ENCODE data around the gene ANXA1.

- TF ChIP-seq POLR2AphosphoS5 (IDR thresholded peaks at IDR 0.05; ENCODE audit: insufficient read depth in 1 of 2, low read depth in 1 of 2) = no peak
- TF ChIP-seq CTCF (IDR thresholded peaks at IDR 0.05) = no peak
Observed at GRCh38 chr9:73131461-73131860, 20.2 kb upstream of the ANXA1 start.
